Natural killer cell (primary cell): ENCODE measurements around the gene SRCAP. TPM values are rescaled to one million over a fixed set of nuclear protein-coding genes. Genes with fewer than 3 reads are reported as not detected.

ENCODE experiments used
- ATAC-seq, 3 donors: fragments of 150-1000 bp in 2 of 3; fragments of 200-7000 bp in 1 of 3; cut with Tn5 transposase; 1 replicate in 1 of 3; 2 replicates in 2 of 3; pipeline ENCODE4 v1.10.0; 2021; ENCODE audit warnings: mild to moderate bottlenecking in 2 of 3, moderate library complexity in 2 of 3
- DNase-seq, 2 donors: peaks; one replicate each; pipeline versions ENCODE4 v3.0.0 to v3.0.0-alpha.2; 2013 to 2021; ENCODE audit warnings: mixed read lengths in 1 of 2
- H3K27ac ChIP-seq: one replicate; pipeline ENCODE4 v1.5.1; 2013; ENCODE audit warnings: mild to moderate bottlenecking, low read length
- H3K27me3 ChIP-seq: one replicate; pipeline ENCODE4 v1.6.1; 2013; ENCODE audit warnings: low read length; ENCODE audit not compliant: control insufficient read depth, insufficient read depth
- H3K36me3 ChIP-seq: one replicate; pipeline ENCODE4 v1.6.1; 2013; ENCODE audit warnings: low read length; ENCODE audit not compliant: control insufficient read depth, insufficient read depth
- H3K4me1 ChIP-seq: one replicate; pipeline ENCODE4 v1.6.1; 2013; ENCODE audit warnings: low read length; ENCODE audit not compliant: control insufficient read depth, insufficient read depth
- H3K4me3 ChIP-seq: one replicate; pipeline ENCODE4 v1.5.1; 2013; ENCODE audit warnings: low read length
- H3K9me3 ChIP-seq: one replicate; pipeline ENCODE4 v1.6.1; 2013; ENCODE audit warnings: low read length; ENCODE audit not compliant: control insufficient read depth, insufficient read depth
- H3K27ac Mint-ChIP-seq, 2 donors: one replicate each; pipeline ENCODE4 v1.8.0; 2022; ENCODE audit warnings: mild to moderate bottlenecking in 2 of 2, mixed read lengths in 2 of 2, moderate library complexity in 1 of 2
- H3K27me3 Mint-ChIP-seq, 2 donors: one replicate each; pipeline ENCODE4 v1.8.0; 2022; ENCODE audit warnings: low read depth in 2 of 2, mixed read lengths in 2 of 2
- H3K36me3 Mint-ChIP-seq: one replicate; pipeline ENCODE4 v1.8.0; 2022; ENCODE audit warnings: mixed read lengths
- H3K4me1 Mint-ChIP-seq, 2 donors: one replicate each; pipeline ENCODE4 v1.8.0; 2022; ENCODE audit warnings: mixed read lengths in 2 of 2
- H3K4me3 Mint-ChIP-seq: one replicate; pipeline ENCODE4 v1.8.0; 2022; ENCODE audit warnings: mild to moderate bottlenecking, moderate library complexity, mixed read lengths
- H3K9me3 Mint-ChIP-seq, 2 donors: one replicate each; pipeline ENCODE4 v1.8.0; 2022; ENCODE audit warnings: mixed read lengths in 2 of 2
- WGBS: methylation state at CpG from one replicate; pipeline ENCODE4 v1.1.7; 2013; ENCODE audit warnings: missing lambda C conversion rate; ENCODE audit not compliant: insufficient coverage; 5-methylcytosine and 5-hydroxymethylcytosine counted together
- intact Hi-C: fragments of 100-400 bp; cut with micrococcal nuclease; formaldehyde crosslinking; loops from one replicate; pipeline ENCODE4 v1.14.2; 2022
- total RNA-seq, 4 donors: library from RNA; stranded (reverse); fragments of 120-200 nt in 1 of 4; gene quantifications; one replicate each; pipeline versions ENCODE4 v1.2.3 to v1.2.4, GENCODE V29; 2013 to 2022
- TF ChIP-seq, protein P1 (sequence below): fragments of 200-600 bp; IDR thresholded peaks from one replicate; pipeline ENCODE4 v1.8.0; 2022; ENCODE audit warnings: antibody characterized with exemption

The SRCAP gene
- total RNA-seq, 3 donors from 2014 or later (not counting 1 experiment from before 2014, with no cell fraction given): 78.8 to 99.0 (median 89.3) TPM

DNA sequence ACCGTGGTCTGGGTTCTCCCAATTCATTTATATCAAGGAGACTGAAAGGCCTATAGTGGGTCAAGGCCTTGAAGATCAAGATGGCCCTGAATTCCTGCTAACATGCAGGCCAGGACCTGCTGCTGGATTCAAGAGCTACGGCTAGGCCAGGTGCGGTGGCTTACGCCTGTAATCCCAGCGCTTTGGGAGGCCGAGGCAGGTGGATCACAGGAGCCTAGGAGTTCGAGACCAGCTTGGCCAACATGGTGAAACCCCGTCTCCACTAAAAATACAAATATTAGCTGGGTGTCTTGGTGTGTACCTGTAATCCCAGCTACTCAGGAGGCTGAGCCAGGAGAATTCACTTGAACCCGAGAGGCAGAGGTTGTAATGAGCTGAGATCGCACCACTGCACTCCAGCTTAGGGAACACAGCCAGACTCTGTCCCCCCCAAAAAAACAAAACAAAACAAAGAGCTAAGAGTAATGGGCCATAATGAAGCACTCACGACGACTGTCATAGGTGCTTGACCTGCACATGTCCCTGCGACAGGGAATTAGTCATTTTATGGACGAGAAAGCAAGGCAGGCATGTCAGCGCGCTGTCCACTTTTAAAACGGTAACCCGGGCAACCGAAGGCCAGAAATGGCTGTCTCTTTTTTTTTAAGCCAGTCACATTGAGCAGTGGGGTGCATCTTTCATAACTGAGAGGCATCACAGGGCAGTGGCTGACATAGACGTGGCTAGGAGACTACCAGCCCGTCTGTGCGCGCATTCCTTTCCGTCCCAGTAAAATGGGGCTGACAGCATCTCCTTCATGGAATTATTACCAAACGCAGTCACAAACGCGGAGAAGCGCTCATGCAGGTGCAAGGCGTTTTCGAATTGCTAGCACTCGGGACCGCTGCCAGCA, 41.8 kb upstream of the SRCAP start:
- Mint-ChIP-seq H3K4me3 (peak overlapping the region; percentile 98), H3K27ac (peak overlapping the region; percentile 98 to 99), H3K9me3 (no peaks in the 10 kb centered on the region), H3K36me3 (no peaks in the 10 kb centered on the region), H3K27me3 (no peaks in the 10 kb centered on the region), H3K4me1 (peaks cover 38 to 57% of the 10 kb centered on the region in 2 donors)
- DNase-seq: no peak
- TF ChIP-seq, protein P1, sequence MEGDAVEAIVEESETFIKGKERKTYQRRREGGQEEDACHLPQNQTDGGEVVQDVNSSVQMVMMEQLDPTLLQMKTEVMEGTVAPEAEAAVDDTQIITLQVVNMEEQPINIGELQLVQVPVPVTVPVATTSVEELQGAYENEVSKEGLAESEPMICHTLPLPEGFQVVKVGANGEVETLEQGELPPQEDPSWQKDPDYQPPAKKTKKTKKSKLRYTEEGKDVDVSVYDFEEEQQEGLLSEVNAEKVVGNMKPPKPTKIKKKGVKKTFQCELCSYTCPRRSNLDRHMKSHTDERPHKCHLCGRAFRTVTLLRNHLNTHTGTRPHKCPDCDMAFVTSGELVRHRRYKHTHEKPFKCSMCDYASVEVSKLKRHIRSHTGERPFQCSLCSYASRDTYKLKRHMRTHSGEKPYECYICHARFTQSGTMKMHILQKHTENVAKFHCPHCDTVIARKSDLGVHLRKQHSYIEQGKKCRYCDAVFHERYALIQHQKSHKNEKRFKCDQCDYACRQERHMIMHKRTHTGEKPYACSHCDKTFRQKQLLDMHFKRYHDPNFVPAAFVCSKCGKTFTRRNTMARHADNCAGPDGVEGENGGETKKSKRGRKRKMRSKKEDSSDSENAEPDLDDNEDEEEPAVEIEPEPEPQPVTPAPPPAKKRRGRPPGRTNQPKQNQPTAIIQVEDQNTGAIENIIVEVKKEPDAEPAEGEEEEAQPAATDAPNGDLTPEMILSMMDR: no peak
- Histone ChIP-seq H3K27ac (peak overlapping the region; percentile 88), H3K4me1 (peaks cover 43% of the 10 kb centered on the region), H3K36me3 (peaks cover 60% of the 10 kb centered on the region), H3K4me3 (peak overlapping the region; percentile 48), H3K27me3 (no peaks in the 10 kb centered on the region), H3K9me3 (no peaks in the 10 kb centered on the region)
- intact Hi-C loops: loop anchor here (5.0 kb wide), 1 partner anchor 85 kb away; the partner anchor contains the start of gene ZNF688
- ATAC-seq: no peak
- 45% methylated on average over 31 of the region's 32 CpGs for WGBS

DNA sequence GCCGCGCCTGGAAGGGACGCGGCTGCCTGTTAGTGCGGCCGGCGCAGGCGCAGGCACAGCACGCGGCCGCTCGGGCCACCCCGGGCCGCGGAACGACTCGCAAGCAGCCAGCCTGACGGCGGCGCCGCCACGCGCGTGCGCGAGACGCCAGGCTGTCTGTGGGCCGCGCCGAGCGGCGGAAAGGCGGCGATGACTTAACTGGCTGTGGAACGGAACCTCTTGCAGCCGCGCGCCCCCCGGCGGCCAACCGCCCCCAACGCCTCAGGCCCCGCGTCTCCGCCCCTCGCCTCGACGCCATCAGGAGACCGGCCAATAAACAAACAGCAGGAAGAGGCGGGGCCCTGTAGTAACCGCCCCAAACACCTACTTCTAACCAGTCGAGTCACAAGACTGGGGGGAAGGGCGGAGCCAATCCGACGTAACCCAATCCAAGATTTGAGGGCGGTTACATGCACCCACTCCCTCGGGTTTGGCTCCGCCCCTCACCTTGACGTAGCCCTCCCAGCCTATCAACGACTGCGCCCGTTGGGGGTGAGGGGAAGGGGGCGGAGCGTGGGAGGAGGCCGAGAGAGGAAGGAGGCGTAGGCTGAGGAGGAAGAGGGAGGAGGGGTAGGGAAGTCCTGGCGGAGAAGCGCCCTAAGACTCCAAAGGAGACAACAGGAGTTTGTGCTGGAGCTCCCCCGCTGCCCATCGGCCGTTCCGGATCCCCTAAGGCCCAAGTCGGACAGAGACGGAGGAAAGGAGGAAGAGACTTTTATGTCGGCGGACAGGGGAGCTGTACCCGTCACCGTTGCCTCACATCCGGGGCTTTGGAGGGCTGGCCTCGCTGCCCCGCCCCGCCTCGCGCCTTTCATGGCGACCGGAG, 40.9 kb upstream of the SRCAP start, which contains the start of gene FBRS:
TSS of gene FBRS (plus strand) at position 566 of the 865 bp plus-strand sequence. CDS start 1,088 bp downstream, outside the sequence.
- H3K4me1 Mint-ChIP-seq: peaks cover 38 to 52% of the 10 kb centered on the region in 2 donors
- DNase-seq: peak; percentile 99 to 100
- H3K27ac Mint-ChIP-seq: peak within 1 kb of the TSS; percentile 98 to 99
- no peaks in the 10 kb centered on the region for H3K9me3 Mint-ChIP-seq
- under 1% methylated on average over 86 of the region's 86 CpGs for WGBS
- Histone ChIP-seq H3K4me1 (peaks cover 39% of the 10 kb centered on the region), H3K36me3 (peaks cover 61% of the 10 kb centered on the region), H3K4me3 (peak within 1 kb of the TSS; percentile 97), H3K27ac (peak within 1 kb of the TSS; percentile 99), H3K27me3 (no peaks in the 10 kb centered on the region), H3K9me3 (no peaks in the 10 kb centered on the region)
- intact Hi-C loops: loop anchor here (1.0 to 5.0 kb wide), 5 partner anchors 8 to 264 kb away; partner anchors contain the start of genes PRR14, ZNF688 and ZNF764
- peaks cover 4% of the 10 kb centered on the region for H3K36me3 Mint-ChIP-seq
- H3K4me3 Mint-ChIP-seq: peak within 1 kb of the TSS; percentile 98
- TF ChIP-seq, protein P1: peak; percentile 77
- peak; percentile 72 to 86 (median 74) for ATAC-seq
- H3K27me3 Mint-ChIP-seq: no peaks in the 10 kb centered on the region

DNA sequence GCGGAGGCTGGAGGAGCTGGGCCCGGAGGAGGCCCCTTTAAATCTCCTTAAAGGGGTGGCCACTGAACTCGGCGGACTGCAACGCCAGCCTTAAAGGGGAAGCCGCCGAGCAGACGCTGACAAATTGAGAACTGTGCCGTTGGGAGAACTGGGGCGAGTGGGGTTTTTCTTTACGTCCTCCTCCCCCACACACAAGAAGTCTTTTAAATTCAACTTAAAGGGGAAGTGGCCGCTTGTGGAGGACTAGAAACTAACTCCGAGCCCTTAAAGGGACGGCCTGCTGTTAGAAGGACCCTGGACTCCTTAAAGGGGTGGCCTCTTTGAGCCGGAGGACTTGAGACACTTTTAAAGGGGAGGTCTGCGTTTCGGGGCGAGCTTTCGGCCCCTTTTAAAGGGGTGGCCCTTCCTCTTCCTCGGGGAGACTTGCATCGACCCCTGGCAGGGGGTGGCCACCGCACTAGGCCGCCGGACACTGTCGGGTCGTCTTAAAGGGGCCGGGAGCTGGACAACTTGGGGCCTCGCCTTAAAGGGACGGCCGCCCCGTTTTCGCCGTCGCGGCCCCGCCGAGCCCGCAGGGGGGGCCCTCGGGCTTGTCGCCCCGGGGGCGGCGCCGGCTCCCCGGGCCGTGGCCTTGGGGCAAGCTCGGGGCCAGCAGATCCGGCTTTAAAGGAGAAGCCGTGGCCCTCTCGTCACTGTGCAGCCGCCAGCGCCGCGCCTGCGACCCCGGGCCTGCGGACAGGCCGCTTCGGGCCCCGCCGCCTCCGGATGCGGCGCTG, 40.1 kb upstream of the SRCAP start:
- Mint-ChIP-seq H3K27me3 (no peaks in the 10 kb centered on the region), H3K4me3 (peak overlapping the region; percentile 98), H3K27ac (peak overlapping the region; percentile 98 to 99), H3K4me1 (peaks cover 45 to 60% of the 10 kb centered on the region in 2 donors), H3K36me3 (peaks cover 10% of the 10 kb centered on the region), H3K9me3 (no peaks in the 10 kb centered on the region)
- WGBS: under 1% methylated on average over 58 of the region's 64 CpGs
- peak; percentile 60 to 79 (median 63) for ATAC-seq
- Histone ChIP-seq H3K4me1 (peaks cover 46% of the 10 kb centered on the region), H3K27me3 (no peaks in the 10 kb centered on the region), H3K27ac (peak overlapping the region; percentile 99), H3K9me3 (no peaks in the 10 kb centered on the region), H3K36me3 (peaks cover 63% of the 10 kb centered on the region), H3K4me3 (peak overlapping the region; percentile 97)
- intact Hi-C loops: loop anchor here (1.0 to 5.0 kb wide), 6 partner anchors 9 to 263 kb away; partner anchors contain the start of genes PHKG2, PRR14, ZNF688 and ZNF764
- TF ChIP-seq, protein P1: peak; percentile 35
- DNase-seq: peak; percentile 71 to 98
